NCI-H146 (cell line): ENCODE data around the gene KLHDC7A.
"Not testable (repeated sequence)": the region's sequence is repeated elsewhere in the genome, so short reads cannot be mapped to it uniquely, and the experiment has no call there.

Experiments used
- DNase-seq: peaks from one replicate; lab custom pipeline; 2025; lab: John Stamatoyannopoulos, UW

KLHDC7A gene

GRCh38 chr1:18480315-18481189 is at the start of gene KLHDC7A:
Gene KLHDC7A, plus strand, starts transcription at chr1:18480930. Its CDS starts 52 bp downstream, at chr1:18480982.
- DNase-seq = no peak

GRCh38 chr1:18434041-18434440 is 46.7 kb upstream of the KLHDC7A start:
- DNase-seq = no peak

GRCh38 chr1:18440385-18441226 is 40.1 kb upstream of the KLHDC7A start:
- no peak for DNase-seq

- no peak for DNase-seq
Measured at GRCh38 chr1:18443587-18444520, 36.9 kb upstream of the KLHDC7A start.

- DNase-seq = no peak
Measured at GRCh38 chr1:18444563-18444962, 36.2 kb upstream of the KLHDC7A start.

GRCh38 chr1:18446751-18447150 is 34.0 kb upstream of the KLHDC7A start:
- no peak for DNase-seq

- no peak for DNase-seq
Measured at GRCh38 chr1:18447509-18448220, 33.1 kb upstream of the KLHDC7A start.

GRCh38 chr1:18448889-18449288 is 31.8 kb upstream of the KLHDC7A start:
- no peak for DNase-seq

GRCh38 chr1:18452550-18452949 is 28.2 kb upstream of the KLHDC7A start:
- DNase-seq = no peak

- DNase-seq = no peak
Measured at GRCh38 chr1:18458133-18459092, 22.3 kb upstream of the KLHDC7A start.

GRCh38 chr1:18461656-18462055 is 19.1 kb upstream of the KLHDC7A start:
- no peak for DNase-seq

GRCh38 chr1:18462517-18462916 is 18.2 kb upstream of the KLHDC7A start:
- DNase-seq = not testable (repeated sequence)

- no peak for DNase-seq
Measured at GRCh38 chr1:18463063-18463462, 17.7 kb upstream of the KLHDC7A start.

- DNase-seq = no peak
Measured at GRCh38 chr1:18463984-18464664, 16.6 kb upstream of the KLHDC7A start.

- no peak for DNase-seq
Measured at GRCh38 chr1:18464665-18465050, 16.1 kb upstream of the KLHDC7A start.

GRCh38 chr1:18466676-18467075 is 14.1 kb upstream of the KLHDC7A start:
- DNase-seq = no peak

- DNase-seq = no peak
Measured at GRCh38 chr1:18468570-18468969, 12.2 kb upstream of the KLHDC7A start.

- no peak for DNase-seq
Measured at GRCh38 chr1:18469514-18469913, 11.2 kb upstream of the KLHDC7A start.

GRCh38 chr1:18470671-18471355 is 9.9 kb upstream of the KLHDC7A start:
- DNase-seq = no peak
